Thoracic aorta (tissue), 2 donors: ENCODE data around the gene RENBP. TPM values are rescaled to one million over a fixed set of nuclear protein-coding genes. Genes with fewer than 3 reads are reported as not detected.

Source experiments
- ATAC-seq: fragments of 150-250 bp; one replicate; pipeline ENCODE4 v1.8.0; 2017; ENCODE audit warnings: low read depth; ENCODE audit not compliant: insufficient number of reproducible peaks, low FRiP score
- DNase-seq: peaks from one replicate; pipeline ENCODE4 v3.0.0-alpha.2; 2020; ENCODE audit warnings: low spot score
- H3K27ac ChIP-seq, 2 donors: fragments of 200-600 bp; sonication (generic); 1 replicate in 1 of 2; 2 replicates in 1 of 2; pipeline ENCODE4 v1.5.1; 2016; ENCODE audit warnings: mild to moderate bottlenecking in 2 of 2, moderate library complexity in 2 of 2
- H3K27me3 ChIP-seq: fragments of 200-600 bp; sonication (generic); replicated peaks from 2 replicates; pipeline ENCODE4 v1.6.0; 2016; ENCODE audit warnings: mild to moderate bottlenecking; ENCODE audit not compliant: insufficient read depth
- H3K36me3 ChIP-seq: fragments of 200-600 bp; sonication (generic); one replicate; pipeline ENCODE4 v1.5.1; 2016
- H3K4me1 ChIP-seq, 2 donors: fragments of 200-600 bp; sonication (generic); 1 replicate in 1 of 2; 2 replicates in 1 of 2; pipeline versions ENCODE4 v1.5.1 to v1.6.0; 2016; ENCODE audit warnings: low read depth in 2 of 2, mild to moderate bottlenecking in 1 of 2; ENCODE audit not compliant: control insufficient read depth in 1 of 2
- H3K4me3 ChIP-seq: fragments of 200-600 bp; sonication (generic); 2 replicates; pipeline ENCODE4 v1.5.1; 2016; ENCODE audit warnings: mild to moderate bottlenecking
- H3K9me3 ChIP-seq: fragments of 200-600 bp; sonication (generic); 2 replicates; pipeline ENCODE4 v1.5.1; 2016
- total RNA-seq, 2 donors: library from RNA; depleted of rRNA; stranded (reverse); fragments of >200 nt; gene quantifications; one replicate each; pipeline versions ENCODE4 v1.1.0 to v1.2.3, GENCODE V29; 2016
- TF ChIP-seq, protein P1 (sequence below): fragments of 200-600 bp; sonication (generic); IDR thresholded peaks from one replicate; pipeline ENCODE4 v1.5.1; 2019; ENCODE audit warnings: antibody characterized with exemption

RENBP gene
- total RNA-seq, 2 donors from 2014 or later, result 11.2 to 21.4 TPM

DNA sequence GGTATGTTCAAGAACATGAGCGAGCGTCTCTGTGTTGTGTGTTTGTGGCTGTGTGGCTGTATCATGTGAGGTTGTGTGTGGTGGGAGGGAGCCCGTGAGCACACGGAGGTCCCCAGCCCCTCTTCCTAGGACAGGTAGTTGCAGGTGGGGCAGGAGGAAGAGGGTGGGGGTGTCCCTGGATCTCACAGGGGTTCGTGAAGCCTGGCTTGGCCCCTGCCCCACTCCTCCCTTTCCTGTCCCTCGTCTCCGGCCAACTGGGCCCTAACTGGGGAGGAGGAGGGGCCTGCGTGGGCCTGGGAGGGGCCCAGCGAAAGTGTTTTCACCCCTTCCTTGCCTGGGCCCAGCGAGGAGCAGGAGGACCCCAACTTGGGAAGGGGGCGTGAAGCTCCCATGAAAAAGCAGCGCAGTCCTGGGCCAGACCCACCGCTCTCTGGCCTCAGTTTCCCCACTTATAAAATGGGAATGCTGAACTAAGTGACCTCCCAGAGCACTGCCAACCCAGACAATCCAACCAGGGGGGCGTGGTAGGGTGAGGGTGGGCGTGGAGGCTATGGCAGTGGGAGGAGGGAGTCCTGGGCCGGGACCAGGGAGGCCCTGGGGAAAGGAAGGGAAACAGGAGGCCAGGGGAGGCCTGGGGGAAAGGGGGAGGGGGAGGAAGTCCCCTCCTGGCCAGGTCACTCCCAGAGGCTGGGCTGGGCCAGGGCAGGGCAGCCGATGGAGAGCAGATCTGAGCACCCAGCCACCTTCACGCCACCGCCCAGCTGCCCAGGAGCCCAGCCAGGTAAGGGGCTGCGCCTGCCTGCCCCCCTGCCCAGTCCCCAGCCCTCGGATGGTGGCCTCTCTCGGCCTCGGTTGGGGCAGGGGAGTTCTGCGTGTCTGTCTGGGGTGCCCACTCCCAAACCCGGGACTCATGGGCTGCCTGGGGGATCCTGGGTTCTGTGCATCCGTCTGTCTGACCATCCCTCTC, 40.2 kb downstream of the RENBP start, which contains the start of gene AVPR2:
TSS of gene AVPR2 (plus strand) at position 683 of the 967 bp plus-strand sequence. CDS start 473 bp downstream, outside the sequence.
- H3K27ac ChIP-seq, result no peak within 1 kb of the TSS
- no peaks in the 10 kb centered on the region for H3K27me3 ChIP-seq
- no peaks in the 10 kb centered on the region for H3K36me3 ChIP-seq
- ATAC-seq (no peak), DNase-seq (no peak)
- TF ChIP-seq, protein P1, sequence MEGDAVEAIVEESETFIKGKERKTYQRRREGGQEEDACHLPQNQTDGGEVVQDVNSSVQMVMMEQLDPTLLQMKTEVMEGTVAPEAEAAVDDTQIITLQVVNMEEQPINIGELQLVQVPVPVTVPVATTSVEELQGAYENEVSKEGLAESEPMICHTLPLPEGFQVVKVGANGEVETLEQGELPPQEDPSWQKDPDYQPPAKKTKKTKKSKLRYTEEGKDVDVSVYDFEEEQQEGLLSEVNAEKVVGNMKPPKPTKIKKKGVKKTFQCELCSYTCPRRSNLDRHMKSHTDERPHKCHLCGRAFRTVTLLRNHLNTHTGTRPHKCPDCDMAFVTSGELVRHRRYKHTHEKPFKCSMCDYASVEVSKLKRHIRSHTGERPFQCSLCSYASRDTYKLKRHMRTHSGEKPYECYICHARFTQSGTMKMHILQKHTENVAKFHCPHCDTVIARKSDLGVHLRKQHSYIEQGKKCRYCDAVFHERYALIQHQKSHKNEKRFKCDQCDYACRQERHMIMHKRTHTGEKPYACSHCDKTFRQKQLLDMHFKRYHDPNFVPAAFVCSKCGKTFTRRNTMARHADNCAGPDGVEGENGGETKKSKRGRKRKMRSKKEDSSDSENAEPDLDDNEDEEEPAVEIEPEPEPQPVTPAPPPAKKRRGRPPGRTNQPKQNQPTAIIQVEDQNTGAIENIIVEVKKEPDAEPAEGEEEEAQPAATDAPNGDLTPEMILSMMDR, result no peak
- no peak within 1 kb of the TSS for H3K4me3 ChIP-seq
- H3K4me1 ChIP-seq, result no peaks in the 10 kb centered on the region
- H3K9me3 ChIP-seq, result no peaks in the 10 kb centered on the region

DNA sequence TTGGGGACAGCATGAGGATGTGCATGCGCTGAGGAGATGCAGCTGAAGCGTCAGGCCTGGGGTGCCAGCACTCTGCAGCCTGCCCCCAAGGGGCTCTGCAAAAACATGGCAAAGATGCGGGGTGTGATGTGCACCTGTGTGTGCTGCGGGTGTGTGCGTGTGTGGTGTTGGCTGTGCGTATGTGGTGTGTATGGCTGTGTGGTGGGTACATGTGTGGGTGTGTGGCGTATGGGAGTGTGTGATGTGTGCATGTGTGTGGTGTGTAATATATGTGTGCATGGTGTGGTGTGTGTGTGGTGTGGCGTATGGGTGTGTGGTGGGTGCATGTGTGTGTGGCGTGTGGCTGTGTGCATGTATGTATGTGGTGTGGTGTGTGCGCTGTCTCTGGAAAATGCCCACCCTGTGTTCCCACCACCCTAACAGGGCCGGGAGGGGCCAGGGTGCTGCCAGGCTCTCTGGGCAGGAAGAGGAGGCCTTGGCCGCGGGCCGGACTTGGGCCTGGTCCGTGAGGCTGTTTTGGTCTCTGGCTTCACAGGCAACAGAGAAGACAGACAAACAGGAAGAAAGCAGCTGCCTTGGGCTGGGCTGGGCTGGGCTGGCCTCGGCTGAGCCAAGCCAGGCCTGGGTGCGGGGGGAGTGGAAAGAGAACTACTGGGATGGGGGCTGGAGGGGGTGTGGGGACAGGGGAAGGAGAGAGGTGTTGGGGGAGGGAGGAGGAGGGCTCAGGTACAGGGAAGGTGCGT, 41.0 kb downstream of the RENBP start:
- TF ChIP-seq, protein P1, result no peak
- Histone ChIP-seq H3K36me3 (no peaks in the 10 kb centered on the region), H3K27me3 (no peaks in the 10 kb centered on the region), H3K4me3 (no peak overlapping the region), H3K27ac (no peak overlapping the region), H3K4me1 (no peaks in the 10 kb centered on the region), H3K9me3 (no peaks in the 10 kb centered on the region)
- DNase-seq (no peak), ATAC-seq (no peak)

DNA sequence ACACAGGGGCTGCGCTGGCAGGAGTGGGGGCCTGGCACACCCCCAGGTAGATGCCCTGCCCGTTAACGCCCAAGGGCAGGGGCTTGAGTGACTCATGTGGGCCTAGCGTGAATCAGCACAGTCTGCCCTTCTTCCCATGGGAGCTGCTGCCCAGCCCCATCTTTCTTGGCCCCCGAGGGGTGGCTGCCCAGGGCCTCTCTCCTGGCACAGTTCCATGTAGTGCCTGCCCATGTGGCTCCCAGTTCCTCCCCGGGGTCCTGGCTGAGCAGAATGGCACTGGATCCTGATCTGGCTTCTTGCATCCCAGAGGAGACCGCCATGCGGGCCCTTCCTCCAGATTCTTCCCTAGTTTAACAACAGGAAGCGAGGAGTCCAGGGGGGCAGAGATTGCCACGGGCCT, 42.1 kb downstream of the RENBP start:
- TF ChIP-seq, protein P1, result no peak
- H3K9me3 ChIP-seq, result no peaks in the 10 kb centered on the region
- no peaks in the 10 kb centered on the region for H3K4me1 ChIP-seq

DNA sequence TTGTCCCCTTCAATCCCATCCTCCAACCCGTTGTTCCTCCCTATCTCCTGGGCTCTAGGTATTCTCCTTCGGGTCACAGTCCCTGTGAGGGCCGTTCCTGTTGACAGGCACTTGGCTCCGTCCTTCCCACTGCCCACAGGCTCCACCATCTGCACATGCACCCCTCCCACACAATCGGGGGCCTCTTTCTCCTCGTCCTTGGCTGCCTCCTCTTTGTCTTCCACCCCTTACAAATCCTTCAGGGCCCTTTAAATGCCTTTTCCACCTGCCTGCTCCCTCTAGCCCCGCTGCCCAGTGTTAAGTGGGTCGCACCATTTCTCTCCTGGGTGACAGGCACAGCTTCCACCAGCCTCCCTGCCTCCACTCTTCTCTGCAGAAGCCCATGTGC, 42.7 kb downstream of the RENBP start:
- TF ChIP-seq, protein P1, result no peak
- no peaks in the 10 kb centered on the region for H3K27me3 ChIP-seq
- ATAC-seq (no peak), DNase-seq (no peak)
- no peaks in the 10 kb centered on the region for H3K9me3 ChIP-seq
- H3K4me1 ChIP-seq, result no peaks in the 10 kb centered on the region
- H3K27ac ChIP-seq, result no peak overlapping the region
- H3K4me3 ChIP-seq, result no peak overlapping the region
- H3K36me3 ChIP-seq, result no peaks in the 10 kb centered on the region

More for the DNA sequence above, 42.1 kb downstream of the RENBP start:
- ATAC-seq (no peak), DNase-seq (no peak)
- Histone ChIP-seq H3K4me3 (no peak overlapping the region), H3K27me3 (no peaks in the 10 kb centered on the region), H3K27ac (no peak overlapping the region), H3K36me3 (no peaks in the 10 kb centered on the region)
